Forelimb muscle (tissue), 1 donor: ENCODE data around the gene UROC1. TPM values are rescaled to one million over a fixed set of nuclear protein-coding genes. Genes with fewer than 3 reads are reported as not detected.

ENCODE experiments used
- DNase-seq: peaks from one replicate; pipeline ENCODE4 v3.0.0-alpha.2; 2013; ENCODE audit warnings: low read depth
- polyA plus RNA-seq: library from polyadenylated mRNA; unstranded; fragments of 120-200 nt; gene quantifications from one replicate; pipeline ENCODE4 v1.2.1, GENCODE V29; 2013; ENCODE audit not compliant: insufficient read length

Gene UROC1
- polyA plus RNA-seq, 1 donor = 0.10 TPM

GRCh38 chr3:126478581-126479310, 38.8 kb downstream of the UROC1 start:
- DNase-seq = no peak

- DNase-seq = no peak
These were observed 40.6 kb downstream of the UROC1 start for GRCh38 chr3:126477061-126477380.

- DNase-seq = no peak
These were observed 41.2 kb downstream of the UROC1 start for GRCh38 chr3:126476166-126477060.

- DNase-seq = peak; percentile 79
These were observed 42.0 kb downstream of the UROC1 start, which contains the start of gene ZXDC for GRCh38 chr3:126475413-126476114. TSS of gene ZXDC (minus strand) at chr3:126475891. CDS start at chr3:126475865, 26 bp downstream.

GRCh38 chr3:126474498-126475412, 42.8 kb downstream of the UROC1 start:
- DNase-seq = no peak

DNA sequence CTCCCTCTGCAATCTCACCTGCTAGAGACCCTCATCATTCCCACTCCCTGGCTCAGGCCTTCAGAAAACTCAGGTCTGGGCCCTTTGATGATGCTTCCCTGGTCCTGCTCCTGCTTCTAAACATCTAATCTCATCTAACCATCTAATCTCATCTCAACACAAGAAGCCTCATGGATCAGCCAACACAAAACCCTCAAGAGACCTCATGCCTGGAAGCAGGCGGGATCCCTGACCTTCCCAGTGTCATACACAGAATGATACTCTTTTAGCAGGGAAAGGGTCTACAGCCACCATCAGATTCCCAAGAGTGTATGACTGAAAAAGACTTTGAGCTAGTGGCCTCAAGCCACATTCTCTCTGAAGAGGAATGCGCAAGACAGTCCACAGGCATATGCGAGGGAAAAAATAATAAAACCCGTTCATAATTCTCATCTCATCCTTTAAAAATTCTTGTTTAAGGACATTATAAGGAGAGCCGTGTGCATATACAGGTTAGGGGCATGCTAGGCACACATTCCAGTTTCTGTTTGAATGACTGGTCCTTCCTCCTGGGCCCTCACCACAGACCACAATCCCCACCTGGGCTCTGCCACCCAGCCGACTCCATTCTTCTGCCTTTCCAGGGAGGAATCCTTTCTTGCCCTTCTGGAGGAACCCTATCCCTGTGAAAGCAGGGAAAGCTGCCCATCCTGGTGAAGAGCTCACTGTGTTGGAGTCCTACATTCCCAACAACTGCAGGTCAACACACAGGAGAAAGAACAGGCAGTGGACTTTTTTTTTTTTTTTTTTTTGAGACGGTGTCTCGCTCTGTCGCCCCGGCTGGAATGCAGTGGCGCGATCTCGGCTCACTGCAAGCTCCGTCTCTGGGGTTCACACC, 44.0 kb downstream of the UROC1 start:
- no peak for DNase-seq

GRCh38 chr3:126472277-126473006, 45.1 kb downstream of the UROC1 start:
- DNase-seq = no peak

DNA sequence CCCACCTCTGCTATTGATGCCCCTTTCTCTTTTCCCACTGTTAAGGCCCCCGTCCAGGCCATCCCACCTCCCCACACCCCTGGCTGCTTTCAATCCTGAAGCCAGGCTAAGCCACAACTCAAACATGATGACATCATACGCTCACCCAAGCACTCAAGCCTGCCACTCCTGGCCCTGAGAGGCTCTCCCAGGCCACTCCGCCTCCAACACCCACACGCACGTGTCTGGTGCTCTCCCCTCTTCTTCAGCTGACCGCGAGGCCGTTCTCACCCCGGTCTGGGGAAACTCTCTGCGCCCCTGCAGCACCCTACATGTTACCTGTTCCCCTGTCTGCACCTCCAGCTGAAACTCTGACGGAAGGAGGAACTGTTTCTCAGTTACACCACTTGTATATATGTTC, 48.1 kb downstream of the UROC1 start:
- DNase-seq = no peak

DNA sequence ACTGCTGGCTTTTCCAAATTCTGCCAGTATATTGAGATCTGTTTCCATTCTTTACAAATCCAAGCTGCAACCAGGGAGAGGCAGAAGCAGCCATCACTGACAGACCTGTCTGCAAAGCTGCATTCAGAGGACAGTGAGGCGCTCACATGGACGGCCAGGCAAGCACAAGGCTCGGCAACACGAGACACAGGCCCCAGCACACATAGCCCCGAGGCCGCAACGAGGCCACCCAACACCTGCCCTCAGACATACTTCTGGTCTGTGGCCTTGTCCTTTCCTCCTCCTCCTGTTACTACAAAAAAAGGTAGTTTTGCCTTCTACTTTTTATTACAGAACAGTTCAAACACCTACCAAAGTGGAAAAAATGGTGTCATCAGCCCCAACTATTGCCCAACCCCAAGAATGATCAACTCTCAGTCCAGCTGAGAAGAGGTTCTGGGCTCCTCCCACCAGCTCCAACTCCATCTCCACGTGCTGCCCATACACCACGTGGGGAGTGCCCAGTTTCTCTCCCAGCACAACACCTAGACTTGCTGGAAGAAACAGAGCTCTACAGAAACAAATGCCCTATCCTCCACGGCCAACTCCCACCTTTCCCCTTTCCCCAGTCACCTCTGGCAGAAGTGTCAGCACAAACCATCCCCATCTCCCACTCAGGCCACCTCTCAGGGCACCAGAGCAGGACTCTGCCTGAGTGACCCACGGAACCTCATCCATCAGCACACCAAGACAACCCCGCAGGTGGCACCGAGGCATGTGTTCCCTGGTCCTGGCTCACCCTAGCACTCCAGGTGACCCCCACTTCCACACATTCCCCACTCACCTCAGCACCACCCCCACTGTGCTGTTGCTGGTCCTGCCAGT, 49.3 kb downstream of the UROC1 start:
- no peak for DNase-seq

GRCh38 chr3:126467611-126467955, 50.0 kb downstream of the UROC1 start:
- DNase-seq = no peak

DNA sequence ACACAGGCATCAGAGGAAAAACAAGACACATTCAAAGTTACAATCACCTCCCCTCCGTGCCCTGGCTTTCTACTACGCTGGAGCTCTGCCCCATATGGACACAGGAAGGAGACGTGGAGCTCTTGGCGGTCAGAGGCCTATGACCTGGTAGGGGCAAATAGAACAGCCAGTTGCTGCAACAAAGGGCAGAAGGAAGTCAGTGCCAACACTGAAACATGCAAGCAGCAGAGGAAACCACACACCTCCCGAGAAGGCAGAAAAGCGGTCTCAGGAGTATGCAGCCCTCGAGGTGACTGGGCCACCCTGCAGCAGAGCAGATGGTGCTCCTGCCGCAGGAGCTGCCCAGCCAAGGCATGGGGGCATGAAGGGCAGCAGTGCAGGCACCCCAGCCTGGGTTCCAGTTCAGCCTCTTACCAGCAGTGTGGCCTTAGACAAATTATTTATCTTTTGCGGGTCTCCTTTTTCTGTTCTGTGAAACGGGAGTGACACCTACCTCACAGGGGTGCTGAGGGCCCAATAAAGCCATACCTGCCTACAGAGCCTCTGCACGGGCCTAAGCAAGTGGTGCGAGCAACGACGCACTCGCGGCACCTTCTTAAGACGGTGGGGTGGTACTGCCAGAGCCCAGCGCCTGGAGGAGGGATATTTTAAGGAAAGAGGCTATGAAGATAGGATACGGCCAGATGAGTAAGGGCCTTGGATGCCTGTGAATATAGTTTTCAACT, 50.5 kb downstream of the UROC1 start:
- no peak for DNase-seq

DNA sequence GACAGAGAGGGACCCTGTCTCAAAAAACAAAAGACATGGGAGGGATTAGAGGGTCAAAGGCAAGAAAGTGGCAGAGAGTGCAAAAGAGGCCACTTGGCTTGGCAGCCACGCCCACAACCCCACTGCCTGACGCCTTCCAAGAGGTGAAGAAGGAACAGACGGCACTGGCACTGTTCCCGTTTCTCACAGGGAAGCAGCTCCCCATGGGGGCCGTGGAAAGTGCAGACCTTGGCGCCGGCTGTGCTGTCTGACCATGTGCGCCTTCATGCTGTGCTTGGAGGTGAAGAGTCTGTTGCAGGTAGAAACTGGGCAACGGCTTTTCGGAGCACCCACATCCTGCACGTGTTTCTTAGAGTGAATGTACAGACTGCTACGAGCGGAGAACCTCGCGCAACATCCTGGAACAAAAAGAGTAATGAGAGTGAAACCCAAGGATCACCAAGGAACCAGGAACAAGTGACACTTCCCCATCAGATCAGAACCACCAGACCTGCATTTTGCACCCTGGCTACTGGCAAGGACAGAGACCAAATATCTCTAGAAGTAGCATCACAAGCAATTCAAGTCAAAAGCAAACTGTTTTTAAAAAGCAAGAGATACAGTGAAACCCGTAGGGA, 51.5 kb downstream of the UROC1 start:
- no peak for DNase-seq

GRCh38 chr3:126464997-126465396, 52.6 kb downstream of the UROC1 start:
- DNase-seq = no peak

DNA sequence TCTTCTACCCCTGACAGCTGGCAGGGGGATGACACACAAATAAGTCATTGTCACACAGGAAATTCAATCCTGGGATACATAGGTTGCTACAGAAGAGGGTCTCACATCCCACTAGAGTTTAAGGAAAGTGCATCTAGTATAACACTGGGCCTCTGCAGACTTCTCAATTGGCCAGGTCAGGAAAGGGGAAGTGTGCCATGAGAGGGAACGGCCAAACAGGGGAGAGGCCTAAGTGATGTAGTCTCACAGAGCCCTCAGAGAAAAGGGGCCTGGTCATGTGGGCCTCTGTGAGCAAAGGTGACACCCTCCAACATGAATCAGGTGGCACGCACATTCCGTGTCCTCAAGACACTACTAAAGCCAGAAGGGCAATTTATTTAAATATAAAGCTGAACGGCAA, 53.1 kb downstream of the UROC1 start:
- DNase-seq = no peak

DNA sequence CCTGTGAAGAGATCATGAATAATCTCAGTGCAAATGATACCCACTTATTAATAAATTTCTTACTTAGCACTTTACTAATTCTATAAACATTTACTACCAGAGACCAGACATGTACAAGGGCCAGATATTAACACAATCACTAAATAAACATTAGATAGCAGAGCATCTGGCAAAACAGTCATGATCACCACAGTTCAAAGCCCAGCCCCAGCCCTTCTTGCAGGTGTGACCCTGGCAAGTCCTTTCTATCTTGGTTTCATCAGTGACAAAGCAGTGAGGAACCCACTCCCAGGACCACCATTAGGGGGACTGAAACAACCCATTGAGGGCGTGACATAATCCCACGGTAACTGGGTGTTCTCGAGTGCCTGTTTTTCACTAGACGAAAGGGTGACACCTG, 53.5 kb downstream of the UROC1 start:
- DNase-seq = no peak

DNA sequence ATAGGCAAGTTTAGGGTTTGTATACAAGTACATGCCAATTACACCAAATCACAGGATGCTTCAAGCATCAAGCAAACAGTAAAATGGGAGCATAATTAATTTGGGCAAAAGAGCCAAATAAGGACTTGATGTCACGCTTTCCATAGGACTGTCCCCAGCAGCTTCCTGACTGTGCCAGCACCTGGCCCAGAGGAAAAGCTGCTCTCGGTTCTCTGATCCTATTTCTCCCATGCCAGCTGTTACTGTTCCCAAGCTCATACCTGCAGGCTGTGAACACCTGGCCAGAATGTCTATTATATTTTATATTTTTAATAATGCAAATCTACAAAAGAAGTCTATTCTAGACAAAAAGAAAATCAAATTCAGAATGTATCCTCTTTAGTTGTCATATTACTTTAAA, 54.1 kb downstream of the UROC1 start:
- DNase-seq = no peak

DNA sequence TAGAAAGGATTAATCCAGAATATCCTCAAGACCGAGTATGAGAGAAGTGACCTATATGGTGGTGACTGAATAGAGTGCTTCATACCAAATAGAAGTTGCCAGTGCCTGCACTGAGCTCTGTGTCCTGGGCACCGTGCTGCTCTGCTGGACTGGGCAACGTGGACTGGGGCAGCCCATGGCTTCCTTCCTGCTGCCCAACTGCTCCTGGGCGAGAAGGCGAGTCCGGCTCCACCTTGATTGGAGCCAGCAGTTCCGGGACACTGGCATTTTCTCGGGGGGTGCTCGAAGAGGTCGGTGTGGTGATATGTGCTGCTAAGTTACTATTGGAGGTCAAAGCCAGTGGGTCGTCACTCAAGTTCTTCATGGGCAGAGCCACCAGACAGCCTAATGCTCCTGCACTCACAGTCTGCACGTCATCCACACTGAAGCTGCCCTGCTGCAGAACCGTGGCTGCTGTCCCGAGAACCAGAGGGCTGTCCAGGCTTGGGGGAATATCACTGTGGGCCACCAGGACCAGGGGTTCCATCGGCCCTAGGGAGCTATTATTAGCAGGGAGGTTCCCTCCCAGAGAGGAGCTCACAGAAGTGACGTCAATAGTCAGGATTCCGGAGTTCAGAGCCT, 56.0 kb downstream of the UROC1 start:
- no peak for DNase-seq
